Panc1 (cell line): ENCODE data around the gene AGPAT4. TPM values are rescaled to one million over a fixed set of nuclear protein-coding genes. Genes with fewer than 3 reads are reported as not detected.

Experiments
- ATAC-seq: fragments of 200-7000 bp; cut with Tn5 transposase; 2 replicates; pipeline ENCODE4 v1.9.1; 2020; ENCODE audit warnings: mild to moderate bottlenecking, moderate library complexity
- BruUV-seq: library from RNA; stranded (reverse); fragments of 400-500 nt; replicated peaks from 2 replicates; lab custom pipeline; 2021; lab: Mats Ljungman, UMichigan
- CTCF ChIA-PET: fragments of 300-600 bp; sonication (Branson Sonifier 250); formaldehyde crosslinking; loops from one replicate; lab custom pipeline; 2022; ENCODE audit warnings: antibody characterized with exemption; lab: Charles Lee
- POLR2A ChIA-PET: fragments of 300-600 bp; sonication (Branson Sonifier 250); formaldehyde crosslinking; loops from one replicate; lab custom pipeline; 2022; ENCODE audit warnings: antibody characterized with exemption; lab: Charles Lee
- DNase-seq: peaks from one replicate; pipeline ENCODE4 v3.0.0-alpha.2; 2010; ENCODE audit warnings: low read depth, low spot score
- H3K27ac ChIP-seq: 2 replicates; pipeline ENCODE4 v1.5.1; 2011; ENCODE audit warnings: mild to moderate bottlenecking, low read length, inconsistent platforms
- H3K27me3 ChIP-seq: fragments of 200-500 bp; sonication (Bioruptor generic); 2 replicates; pipeline ENCODE4 v1.6.0; 2014; ENCODE audit warnings: low read length, inconsistent platforms; ENCODE audit not compliant: control insufficient read depth, insufficient read depth
- H3K36me3 ChIP-seq: fragments of 200-500 bp; sonication (Bioruptor generic); 2 replicates; pipeline ENCODE4 v1.5.1; 2014; ENCODE audit warnings: inconsistent platforms, mild to moderate bottlenecking, low read length, moderate library complexity; ENCODE audit not compliant: control insufficient read depth, insufficient read depth
- H3K4me1 ChIP-seq: 2 replicates; pipeline ENCODE4 v1.5.1; 2011; ENCODE audit warnings: inconsistent platforms, mild to moderate bottlenecking, low read length, moderate library complexity; ENCODE audit not compliant: control insufficient read depth, insufficient read depth
- H3K4me3 ChIP-seq, 2 experiments: 2 replicates each; pipeline ENCODE4 v1.5.1; 2011 to 2012; ENCODE audit warnings: low read depth in 2 of 2, low read length in 2 of 2, mild to moderate bottlenecking in 2 of 2, inconsistent platforms in 1 of 2, moderate library complexity in 1 of 2
- H3K9me3 ChIP-seq: fragments of 200-500 bp; sonication (Bioruptor generic); 2 replicates; pipeline ENCODE4 v1.5.1; 2014; ENCODE audit warnings: low read depth, mild to moderate bottlenecking, inconsistent platforms, low read length, moderate library complexity; ENCODE audit not compliant: control insufficient read depth, insufficient read depth
- POLR2AphosphoS5 ChIP-seq: IDR thresholded peaks from 2 replicates; pipeline ENCODE4 v1.6.1; 2012; ENCODE audit warnings: mild to moderate bottlenecking, low read depth, low read length, moderate library complexity
- SIN3A ChIP-seq: IDR thresholded peaks from 2 replicates; pipeline ENCODE4 v1.6.1; 2012; ENCODE audit warnings: low read depth, mild to moderate bottlenecking, low read length, moderate library complexity, borderline replicate concordance; ENCODE audit not compliant: insufficient read depth
- TCF7L2 ChIP-seq: IDR thresholded peaks from 2 replicates; pipeline ENCODE4 v1.6.1; 2011; ENCODE audit warnings: mild to moderate bottlenecking, low read depth, low read length, inconsistent platforms
- in situ Hi-C: cut with HindIII; loops from 2 replicates; pipeline ENCODE4 v1.10.0; 2016; ENCODE audit warnings: low sequenced_read_pairs, low pct_unique_long_range_greater_than_20kb
- intact Hi-C: fragments of 100-400 bp; cut with micrococcal nuclease; formaldehyde crosslinking; loops from one replicate; pipeline ENCODE4 v1.10.0; 2022; ENCODE audit not compliant: unreplicated experiment
- total RNA-seq: library from RNA; stranded (reverse); gene quantifications from one replicate; pipeline ENCODE4 v1.2.1, GENCODE V29; 2021; ENCODE audit not compliant: unreplicated experiment
- TF ChIP-seq, protein P1 (sequence below): fragments of 450-650 bp; IDR thresholded peaks from 2 replicates; pipeline ENCODE4 v1.5.1; 2017; ENCODE audit warnings: mild to moderate bottlenecking
- TF ChIP-seq, protein P2 (sequence below), 2 experiments: IDR thresholded peaks; 2 replicates each; pipeline ENCODE4 v1.6.1; 2011 to 2012; ENCODE audit warnings: low read depth in 2 of 2, control low read depth in 1 of 2, low read length in 1 of 2, mild to moderate bottlenecking in 1 of 2, moderate library complexity in 1 of 2; ENCODE audit not compliant: insufficient read depth in 1 of 2

Gene AGPAT4
- total RNA-seq, 1 experiment from 2014 or later, result 12.9 TPM

- intact Hi-C loops, result no loop called here
- in situ Hi-C loops, result no loop called here
- H3K36me3 ChIP-seq, result no peaks in the 10 kb centered on the region
- H3K9me3 ChIP-seq, result no peaks in the 10 kb centered on the region
- POLR2A ChIA-PET, result no interaction called here
- no peak for TF ChIP-seq SIN3A
- TF ChIP-seq, protein P1, sequence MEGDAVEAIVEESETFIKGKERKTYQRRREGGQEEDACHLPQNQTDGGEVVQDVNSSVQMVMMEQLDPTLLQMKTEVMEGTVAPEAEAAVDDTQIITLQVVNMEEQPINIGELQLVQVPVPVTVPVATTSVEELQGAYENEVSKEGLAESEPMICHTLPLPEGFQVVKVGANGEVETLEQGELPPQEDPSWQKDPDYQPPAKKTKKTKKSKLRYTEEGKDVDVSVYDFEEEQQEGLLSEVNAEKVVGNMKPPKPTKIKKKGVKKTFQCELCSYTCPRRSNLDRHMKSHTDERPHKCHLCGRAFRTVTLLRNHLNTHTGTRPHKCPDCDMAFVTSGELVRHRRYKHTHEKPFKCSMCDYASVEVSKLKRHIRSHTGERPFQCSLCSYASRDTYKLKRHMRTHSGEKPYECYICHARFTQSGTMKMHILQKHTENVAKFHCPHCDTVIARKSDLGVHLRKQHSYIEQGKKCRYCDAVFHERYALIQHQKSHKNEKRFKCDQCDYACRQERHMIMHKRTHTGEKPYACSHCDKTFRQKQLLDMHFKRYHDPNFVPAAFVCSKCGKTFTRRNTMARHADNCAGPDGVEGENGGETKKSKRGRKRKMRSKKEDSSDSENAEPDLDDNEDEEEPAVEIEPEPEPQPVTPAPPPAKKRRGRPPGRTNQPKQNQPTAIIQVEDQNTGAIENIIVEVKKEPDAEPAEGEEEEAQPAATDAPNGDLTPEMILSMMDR, result no peak
- no peak for TF ChIP-seq POLR2AphosphoS5
- TF ChIP-seq, protein P2, sequence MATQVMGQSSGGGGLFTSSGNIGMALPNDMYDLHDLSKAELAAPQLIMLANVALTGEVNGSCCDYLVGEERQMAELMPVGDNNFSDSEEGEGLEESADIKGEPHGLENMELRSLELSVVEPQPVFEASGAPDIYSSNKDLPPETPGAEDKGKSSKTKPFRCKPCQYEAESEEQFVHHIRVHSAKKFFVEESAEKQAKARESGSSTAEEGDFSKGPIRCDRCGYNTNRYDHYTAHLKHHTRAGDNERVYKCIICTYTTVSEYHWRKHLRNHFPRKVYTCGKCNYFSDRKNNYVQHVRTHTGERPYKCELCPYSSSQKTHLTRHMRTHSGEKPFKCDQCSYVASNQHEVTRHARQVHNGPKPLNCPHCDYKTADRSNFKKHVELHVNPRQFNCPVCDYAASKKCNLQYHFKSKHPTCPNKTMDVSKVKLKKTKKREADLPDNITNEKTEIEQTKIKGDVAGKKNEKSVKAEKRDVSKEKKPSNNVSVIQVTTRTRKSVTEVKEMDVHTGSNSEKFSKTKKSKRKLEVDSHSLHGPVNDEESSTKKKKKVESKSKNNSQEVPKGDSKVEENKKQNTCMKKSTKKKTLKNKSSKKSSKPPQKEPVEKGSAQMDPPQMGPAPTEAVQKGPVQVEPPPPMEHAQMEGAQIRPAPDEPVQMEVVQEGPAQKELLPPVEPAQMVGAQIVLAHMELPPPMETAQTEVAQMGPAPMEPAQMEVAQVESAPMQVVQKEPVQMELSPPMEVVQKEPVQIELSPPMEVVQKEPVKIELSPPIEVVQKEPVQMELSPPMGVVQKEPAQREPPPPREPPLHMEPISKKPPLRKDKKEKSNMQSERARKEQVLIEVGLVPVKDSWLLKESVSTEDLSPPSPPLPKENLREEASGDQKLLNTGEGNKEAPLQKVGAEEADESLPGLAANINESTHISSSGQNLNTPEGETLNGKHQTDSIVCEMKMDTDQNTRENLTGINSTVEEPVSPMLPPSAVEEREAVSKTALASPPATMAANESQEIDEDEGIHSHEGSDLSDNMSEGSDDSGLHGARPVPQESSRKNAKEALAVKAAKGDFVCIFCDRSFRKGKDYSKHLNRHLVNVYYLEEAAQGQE (IDR thresholded peaks at IDR 0.05; ENCODE audit: insufficient read depth in 1 of 2, low read depth in 2 of 2, low read length in 1 of 2), result no peak
- no peak for TF ChIP-seq TCF7L2
- no peak for DNase-seq
- no peak overlapping the region for H3K4me3 ChIP-seq
- no peak overlapping the region for H3K27ac ChIP-seq
- no TSS peak for BruUV-seq
- no peaks in the 10 kb centered on the region for H3K27me3 ChIP-seq
- CTCF ChIA-PET, result no interaction called here
- no peak for ATAC-seq
- H3K4me1 ChIP-seq, result no peaks in the 10 kb centered on the region
Measured at GRCh38 chr6:161166176-161166575, 107.7 kb downstream of the AGPAT4 start.

- H3K27ac ChIP-seq, result no peak overlapping the region
- in situ Hi-C loops, result no loop called here
- H3K4me3 ChIP-seq, result no peak overlapping the region
- no peaks in the 10 kb centered on the region for H3K27me3 ChIP-seq
- H3K4me1 ChIP-seq, result no peaks in the 10 kb centered on the region
- intact Hi-C loops, result no loop called here
- ChIA-PET POLR2A (no interaction called here), CTCF (no interaction called here)
- H3K9me3 ChIP-seq, result no peaks in the 10 kb centered on the region
- BruUV-seq, result no TSS peak
- DNase-seq (no peak), ATAC-seq (no peak)
- H3K36me3 ChIP-seq, result no peaks in the 10 kb centered on the region
- TF ChIP-seq SIN3A (no peak), TCF7L2 (no peak), POLR2AphosphoS5 (no peak)
- TF ChIP-seq, protein P1, result no peak
- TF ChIP-seq, protein P2 (IDR thresholded peaks at IDR 0.05; ENCODE audit: insufficient read depth in 1 of 2, low read depth in 2 of 2, low read length in 1 of 2), result no peak
Measured at GRCh38 chr6:161164182-161164625, 109.7 kb downstream of the AGPAT4 start.
